Non-pigmented ciliary epithelial cell (primary cell): ENCODE data around the gene TNFRSF4.

Experiments
- DNase-seq: peaks from one replicate; pipeline ENCODE4 v3.0.0-alpha.2; 2010; ENCODE audit warnings: low read depth

TNFRSF4 gene

GRCh38 chr1:1232796-1233566 lies 19.0 kb upstream of the TNFRSF4 start:
- DNase-seq = no peak

DNA sequence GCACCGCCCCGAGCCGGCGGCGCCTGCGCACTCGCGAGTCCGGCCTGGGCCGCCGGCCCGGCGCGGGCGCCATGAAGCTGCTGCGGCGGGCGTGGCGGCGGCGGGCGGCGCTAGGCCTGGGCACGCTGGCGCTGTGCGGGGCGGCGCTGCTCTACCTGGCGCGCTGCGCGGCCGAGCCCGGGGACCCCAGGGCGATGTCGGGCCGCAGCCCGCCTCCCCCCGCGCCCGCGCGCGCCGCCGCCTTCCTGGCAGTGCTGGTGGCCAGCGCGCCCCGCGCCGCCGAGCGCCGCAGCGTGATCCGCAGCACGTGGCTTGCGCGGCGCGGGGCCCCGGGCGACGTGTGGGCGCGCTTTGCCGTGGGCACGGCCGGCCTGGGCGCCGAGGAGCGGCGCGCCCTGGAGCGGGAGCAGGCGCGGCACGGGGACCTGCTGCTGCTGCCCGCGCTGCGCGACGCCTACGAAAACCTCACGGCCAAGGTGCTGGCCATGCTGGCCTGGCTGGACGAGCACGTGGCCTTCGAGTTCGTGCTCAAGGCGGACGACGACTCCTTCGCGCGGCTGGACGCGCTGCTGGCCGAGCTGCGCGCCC lies 18.3 kb upstream of the TNFRSF4 start, which contains the start of gene B3GALT6:
Gene B3GALT6 (plus strand): TSS at position 30 of the 588 bp plus-strand sequence. CDS start 42 bp downstream, at position 72.
- no peak for DNase-seq

DNA sequence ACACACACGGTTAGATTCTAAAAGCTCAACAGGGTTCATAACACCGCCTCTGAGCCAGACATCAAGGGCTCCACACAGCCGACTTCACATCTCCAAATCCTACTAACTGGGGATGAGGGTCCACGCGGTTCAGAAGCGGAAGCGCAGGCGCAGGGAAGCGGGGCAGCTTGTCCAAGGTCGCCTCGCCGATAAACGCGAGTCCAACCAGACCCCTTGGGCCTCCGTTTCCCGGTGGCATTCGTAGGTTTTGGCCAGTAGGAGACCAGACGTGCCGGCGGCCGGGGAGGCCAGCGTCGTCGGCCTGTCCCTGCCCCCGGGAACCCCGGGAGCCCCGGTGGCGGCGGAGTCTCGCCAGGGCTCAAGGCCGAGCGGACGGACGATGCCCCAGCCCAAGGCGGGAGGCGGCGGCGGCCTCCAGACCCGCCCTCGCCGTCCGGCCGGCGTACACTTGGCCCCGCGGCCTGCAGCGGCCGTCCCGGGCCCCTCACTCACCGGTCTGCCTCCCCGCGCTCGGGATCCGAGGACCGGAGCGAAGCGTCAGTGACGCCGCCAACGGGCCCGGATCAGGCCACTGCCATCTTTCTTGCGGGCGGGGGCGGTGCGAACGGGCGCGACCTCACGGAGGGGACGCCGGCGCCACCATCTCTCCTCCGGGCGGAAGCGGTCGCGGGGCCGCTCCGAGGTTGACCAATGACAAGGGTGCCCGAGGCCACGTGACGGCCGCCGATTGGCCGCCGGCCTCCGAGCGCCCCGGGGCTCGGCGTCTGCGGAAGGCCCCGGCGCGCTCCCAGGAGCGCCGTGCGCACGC lies 17.7 kb upstream of the TNFRSF4 start, which contains the start of gene SDF4:
Gene SDF4 (minus strand): TSS at position 602 of the 808 bp plus-strand sequence. CDS start 3,229 bp downstream, outside the sequence.
- peak; percentile 63 for DNase-seq

- no peak for DNase-seq
Measured at GRCh38 chr1:1230656-1231399, 16.9 kb upstream of the TNFRSF4 start.

DNA sequence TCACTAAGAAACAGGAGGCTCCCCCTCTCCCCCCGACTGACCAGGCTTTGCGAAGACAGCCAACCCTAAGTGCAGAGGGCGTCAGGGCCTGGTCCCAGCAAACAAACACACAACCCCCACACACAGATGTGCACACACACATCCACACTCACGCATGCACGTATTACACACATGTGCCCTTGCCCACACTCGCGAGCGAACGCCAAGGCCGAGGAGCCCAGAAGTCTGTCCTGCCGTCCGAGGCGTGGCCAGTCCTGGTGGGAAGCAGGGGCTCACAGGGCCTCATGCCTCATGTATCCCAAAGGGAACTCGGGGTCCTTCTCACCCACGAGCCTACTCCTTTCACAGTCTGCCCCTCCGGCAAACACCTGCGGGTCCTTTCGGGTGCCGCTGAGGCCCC lies 15.8 kb upstream of the TNFRSF4 start:
- no peak for DNase-seq

DNA sequence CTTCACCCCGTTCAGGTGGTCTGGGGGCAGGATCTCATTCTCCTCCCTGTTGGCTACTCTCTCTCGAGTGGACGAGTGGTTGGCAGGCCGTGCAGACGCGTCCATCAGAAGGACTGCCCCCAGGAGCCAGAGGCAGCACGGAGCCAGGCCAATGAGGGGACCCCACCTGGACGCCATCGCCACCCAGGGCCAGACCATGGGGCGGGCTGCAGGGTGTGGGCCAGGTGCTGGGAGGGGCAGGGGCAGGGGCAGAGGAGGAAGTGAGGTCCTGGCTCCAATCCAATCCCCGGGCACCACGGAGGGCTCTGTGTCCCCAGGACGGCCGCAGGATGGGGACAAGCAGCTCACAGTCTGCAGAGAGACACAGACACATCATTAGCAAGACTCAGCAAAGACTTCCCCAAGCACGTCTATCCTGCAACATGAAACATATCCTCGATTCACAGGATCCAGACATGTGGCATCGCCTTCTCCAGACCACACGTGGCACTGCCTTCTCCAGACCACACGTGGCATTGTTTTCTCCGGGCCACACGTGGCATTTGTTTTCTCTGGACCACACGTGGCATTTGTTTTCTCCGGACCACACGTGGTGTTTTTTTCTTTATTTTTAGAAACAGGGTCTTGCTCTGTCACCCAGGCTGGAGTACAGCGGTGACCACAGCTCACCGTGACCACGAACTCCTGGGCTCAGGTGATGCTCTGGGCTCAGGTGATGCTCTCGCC lies 14.8 kb upstream of the TNFRSF4 start:
- no peak for DNase-seq

GRCh38 chr1:1228187-1228586 lies 14.2 kb upstream of the TNFRSF4 start:
- DNase-seq = no peak

- DNase-seq = no peak
Measured at GRCh38 chr1:1227386-1227785, 13.4 kb upstream of the TNFRSF4 start.

- DNase-seq = no peak
Measured at GRCh38 chr1:1226566-1227362, 12.8 kb upstream of the TNFRSF4 start.

DNA sequence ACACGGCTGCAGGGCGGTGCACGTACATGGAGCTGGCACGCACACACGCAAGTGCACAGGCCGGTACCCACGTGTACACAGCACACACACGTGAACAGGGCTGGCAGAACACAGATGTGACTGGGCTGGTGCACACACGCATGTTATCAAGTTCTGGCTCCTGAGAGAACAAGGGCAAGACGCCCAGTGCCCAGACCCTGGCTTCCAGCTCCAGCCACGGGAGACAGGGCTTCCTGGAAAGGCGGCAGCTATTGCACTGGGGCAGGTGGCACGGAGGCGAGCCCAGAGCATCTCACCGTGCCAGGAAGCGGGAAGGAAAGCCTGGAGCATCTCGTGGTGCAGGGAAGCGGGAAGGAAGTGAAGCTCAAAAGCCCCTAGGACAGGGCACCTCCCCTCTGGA lies 12.0 kb upstream of the TNFRSF4 start:
- DNase-seq = no peak

- DNase-seq = no peak
Measured at GRCh38 chr1:1225238-1225845, 11.4 kb upstream of the TNFRSF4 start.

DNA sequence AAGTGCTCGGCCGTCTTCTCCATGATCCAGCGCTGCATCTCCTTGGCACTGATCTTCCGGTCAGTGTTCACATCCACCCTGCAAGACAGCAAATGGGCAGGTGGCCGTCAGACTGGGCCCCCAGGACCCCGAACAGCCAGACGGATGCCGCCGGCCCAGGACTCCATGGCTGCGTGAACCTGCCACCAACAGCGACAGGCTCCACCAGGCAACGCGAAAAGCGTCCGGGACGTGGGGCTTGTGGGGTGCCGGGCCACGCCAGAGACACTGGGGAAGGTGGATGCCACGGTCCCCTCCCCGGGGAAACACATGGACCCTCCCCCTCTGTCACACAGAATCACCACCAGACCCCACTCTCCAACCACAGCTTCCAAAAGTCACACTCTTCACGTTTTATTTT lies 9.9 kb upstream of the TNFRSF4 start:
- DNase-seq = no peak

DNA sequence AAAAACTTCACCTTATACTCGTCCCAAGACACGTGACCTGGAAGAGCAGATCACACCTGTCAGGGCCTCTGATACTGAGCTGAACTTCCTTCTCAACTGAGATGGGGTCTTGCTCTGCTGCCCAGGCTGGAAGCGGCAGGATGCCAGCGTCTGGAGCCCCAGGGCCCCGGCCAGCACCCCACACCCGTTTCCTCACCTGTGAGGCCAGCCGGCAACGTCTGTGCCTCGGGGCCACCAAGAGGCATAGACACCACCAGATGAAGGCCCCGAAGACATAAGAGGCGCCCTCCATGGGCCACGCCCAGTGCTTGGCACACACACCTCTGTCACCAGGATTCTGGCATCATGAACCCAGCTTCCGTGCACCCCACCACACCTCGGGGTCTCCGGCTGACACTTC lies 9.4 kb upstream of the TNFRSF4 start:
- DNase-seq = no peak

GRCh38 chr1:1222575-1223225 lies 8.7 kb upstream of the TNFRSF4 start:
- no peak for DNase-seq

GRCh38 chr1:1221887-1222574 lies 8.1 kb upstream of the TNFRSF4 start:
- DNase-seq = no peak

GRCh38 chr1:1220197-1220596 lies 6.2 kb upstream of the TNFRSF4 start:
- DNase-seq = no peak

- no peak for DNase-seq
Measured at GRCh38 chr1:1219341-1219740, 5.4 kb upstream of the TNFRSF4 start.

GRCh38 chr1:1218524-1219200 lies 4.7 kb upstream of the TNFRSF4 start:
- no peak for DNase-seq
